ENCODE measurements around the gene LZTR1.
A peak's percentile ranks its signal among the peaks of the same experiment; 100 is the strongest.

DNA sequence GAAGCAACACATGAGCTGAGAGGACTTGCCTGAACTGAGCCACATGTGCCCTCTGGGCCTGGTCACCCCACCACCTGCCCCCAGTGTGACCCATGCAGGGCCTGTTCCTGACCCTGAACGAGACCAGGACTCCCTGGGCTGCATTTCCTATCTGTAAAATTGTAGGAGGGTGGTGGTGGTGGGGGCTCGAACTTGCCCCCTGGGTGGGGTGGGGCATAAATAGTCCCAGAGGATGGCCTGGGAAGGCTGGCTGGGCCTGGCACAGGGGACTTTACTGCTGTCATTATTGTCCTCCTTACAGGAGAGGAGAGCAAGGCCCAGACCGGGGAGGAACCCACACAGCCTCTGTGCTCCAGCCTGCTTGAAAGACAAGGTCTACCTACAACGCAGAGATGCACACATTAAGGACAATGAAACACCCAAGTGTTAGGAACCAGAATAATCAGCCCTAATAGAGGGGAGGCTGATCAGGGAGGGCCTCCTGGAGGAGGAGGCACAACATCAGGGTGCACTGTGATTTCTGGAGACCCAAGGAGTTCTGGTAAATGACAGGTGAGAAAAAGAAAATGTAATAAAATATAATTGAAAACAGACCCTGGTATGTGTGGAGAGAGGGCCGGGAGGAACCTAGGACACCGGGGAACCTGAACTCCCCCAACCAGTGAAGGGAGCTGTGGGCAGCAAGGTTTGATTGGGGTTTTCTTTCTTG is 17.9 kb upstream of the LZTR1 start:
- TF ChIP-seq, protein P1, sequence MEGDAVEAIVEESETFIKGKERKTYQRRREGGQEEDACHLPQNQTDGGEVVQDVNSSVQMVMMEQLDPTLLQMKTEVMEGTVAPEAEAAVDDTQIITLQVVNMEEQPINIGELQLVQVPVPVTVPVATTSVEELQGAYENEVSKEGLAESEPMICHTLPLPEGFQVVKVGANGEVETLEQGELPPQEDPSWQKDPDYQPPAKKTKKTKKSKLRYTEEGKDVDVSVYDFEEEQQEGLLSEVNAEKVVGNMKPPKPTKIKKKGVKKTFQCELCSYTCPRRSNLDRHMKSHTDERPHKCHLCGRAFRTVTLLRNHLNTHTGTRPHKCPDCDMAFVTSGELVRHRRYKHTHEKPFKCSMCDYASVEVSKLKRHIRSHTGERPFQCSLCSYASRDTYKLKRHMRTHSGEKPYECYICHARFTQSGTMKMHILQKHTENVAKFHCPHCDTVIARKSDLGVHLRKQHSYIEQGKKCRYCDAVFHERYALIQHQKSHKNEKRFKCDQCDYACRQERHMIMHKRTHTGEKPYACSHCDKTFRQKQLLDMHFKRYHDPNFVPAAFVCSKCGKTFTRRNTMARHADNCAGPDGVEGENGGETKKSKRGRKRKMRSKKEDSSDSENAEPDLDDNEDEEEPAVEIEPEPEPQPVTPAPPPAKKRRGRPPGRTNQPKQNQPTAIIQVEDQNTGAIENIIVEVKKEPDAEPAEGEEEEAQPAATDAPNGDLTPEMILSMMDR (IDR thresholded peaks at IDR 0.05) = no peak
- peak; percentile 29 for TF ChIP-seq EZH2 (IDR thresholded peaks at IDR 0.05)
